Uterus (tissue), 4 donors: ENCODE results near the gene CTCF. TPM values are rescaled to one million over a fixed set of nuclear protein-coding genes. Genes with fewer than 3 reads are reported as not detected.
"Not testable (repeated sequence)": the region's sequence is repeated elsewhere in the genome, so short reads cannot be mapped to it uniquely, and the experiment has no call there.

Experiments used
- DNase-seq, 2 donors: peaks; one replicate each; pipeline ENCODE4 v3.0.0-alpha.2; 2019 to 2020
- H3K27ac ChIP-seq, 2 donors: fragments of 200-600 bp; sonication (generic); 1 replicate in 1 of 2; 2 replicates in 1 of 2; pipeline ENCODE4 v1.5.1; 2016 to 2018
- H3K27me3 ChIP-seq, 2 donors: fragments of 200-600 bp; sonication (generic); one replicate each; pipeline ENCODE4 v1.5.1; 2018 to 2019; ENCODE audit warnings: control low read depth in 1 of 2
- H3K36me3 ChIP-seq, 2 donors: fragments of 200-600 bp; sonication (generic); one replicate each; pipeline ENCODE4 v1.5.1; 2019; ENCODE audit warnings: control low read depth in 1 of 2
- H3K4me1 ChIP-seq, 2 donors: fragments of 200-600 bp; sonication (generic); one replicate each; pipeline ENCODE4 v1.5.1; 2018 to 2019; ENCODE audit warnings: control low read depth in 1 of 2
- H3K4me3 ChIP-seq, 2 donors: fragments of 200-600 bp; sonication (generic); 1 replicate in 1 of 2; 2 replicates in 1 of 2; pipeline ENCODE4 v1.5.1; 2018 to 2019; ENCODE audit warnings: mild to moderate bottlenecking in 1 of 2
- H3K9me3 ChIP-seq, 2 donors: fragments of 200-600 bp; sonication (generic); one replicate each; pipeline ENCODE4 v1.5.1; 2019; ENCODE audit warnings: control low read depth in 1 of 2
- POLR2A ChIP-seq, 2 donors: fragments of 450-650 bp; IDR thresholded peaks; one replicate each; pipeline ENCODE4 v1.6.1; 2016; ENCODE audit warnings: antibody characterized with exemption in 2 of 2, mild to moderate bottlenecking in 1 of 2, moderate library complexity in 1 of 2
- intact Hi-C: fragments of 100-400 bp; cut with DNase I; formaldehyde crosslinking; loops from one replicate; pipeline ENCODE4 v1.15.1; 2023; ENCODE audit warnings: low total_unique reads
- total RNA-seq, 4 donors: library from RNA; depleted of rRNA in 3 of 4; stranded (reverse); fragments of >200 nt in 3 of 4; gene quantifications; one replicate each; pipeline versions ENCODE4 v1.1.0 to v1.2.4, GENCODE V29; 2014 to 2023
- TF ChIP-seq, protein P1 (sequence below), 4 experiments: fragments of 200-600 bp in 2 of 4; fragments of 450-650 bp in 2 of 4; sonication (generic) in 2 of 4; IDR thresholded peaks; one replicate each; pipeline ENCODE4 v1.5.1; 2016 to 2019; ENCODE audit warnings: antibody characterized with exemption in 4 of 4, mild to moderate bottlenecking in 2 of 4, moderate library complexity in 1 of 4
- donor health status: DM: yes; HTN: yes; CAD: no.

The CTCF gene
- total RNA-seq, 4 donors from 2014 or later, result 24.8 to 54.1 (median 43.7) TPM

DNA sequence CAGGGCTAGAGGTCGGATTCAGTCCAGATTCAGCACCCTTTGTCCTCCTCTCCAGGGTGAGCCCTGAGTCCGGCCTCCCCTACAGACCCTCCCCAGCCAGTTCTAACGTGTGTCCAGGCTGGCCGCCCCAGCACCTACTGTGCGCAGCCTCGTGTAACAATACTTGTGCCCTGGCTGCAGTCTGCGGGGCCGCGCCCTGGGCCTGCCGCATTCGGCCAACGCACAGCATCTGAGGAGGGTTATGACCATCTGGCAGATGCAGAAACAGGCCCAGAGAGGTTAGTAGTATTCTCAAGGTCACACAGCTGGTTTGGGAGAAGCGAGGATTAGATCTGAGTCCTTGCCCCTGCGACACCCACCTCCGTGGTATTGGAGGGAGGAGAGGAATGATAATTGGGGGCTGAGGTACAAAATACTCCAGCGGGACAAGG, 32.7 kb upstream of the CTCF start:
- Histone ChIP-seq H3K4me1 (peaks cover 0 to 10% of the 10 kb centered on the region in 2 donors), H3K36me3 (no peaks in the 10 kb centered on the region), H3K27me3 (no peaks in the 10 kb centered on the region), H3K4me3 (peak overlapping the region; percentile 85 to 93), H3K27ac (peak overlapping the region; percentile 94 to 95), H3K9me3 (no peaks in the 10 kb centered on the region)
- TF ChIP-seq, protein P1, sequence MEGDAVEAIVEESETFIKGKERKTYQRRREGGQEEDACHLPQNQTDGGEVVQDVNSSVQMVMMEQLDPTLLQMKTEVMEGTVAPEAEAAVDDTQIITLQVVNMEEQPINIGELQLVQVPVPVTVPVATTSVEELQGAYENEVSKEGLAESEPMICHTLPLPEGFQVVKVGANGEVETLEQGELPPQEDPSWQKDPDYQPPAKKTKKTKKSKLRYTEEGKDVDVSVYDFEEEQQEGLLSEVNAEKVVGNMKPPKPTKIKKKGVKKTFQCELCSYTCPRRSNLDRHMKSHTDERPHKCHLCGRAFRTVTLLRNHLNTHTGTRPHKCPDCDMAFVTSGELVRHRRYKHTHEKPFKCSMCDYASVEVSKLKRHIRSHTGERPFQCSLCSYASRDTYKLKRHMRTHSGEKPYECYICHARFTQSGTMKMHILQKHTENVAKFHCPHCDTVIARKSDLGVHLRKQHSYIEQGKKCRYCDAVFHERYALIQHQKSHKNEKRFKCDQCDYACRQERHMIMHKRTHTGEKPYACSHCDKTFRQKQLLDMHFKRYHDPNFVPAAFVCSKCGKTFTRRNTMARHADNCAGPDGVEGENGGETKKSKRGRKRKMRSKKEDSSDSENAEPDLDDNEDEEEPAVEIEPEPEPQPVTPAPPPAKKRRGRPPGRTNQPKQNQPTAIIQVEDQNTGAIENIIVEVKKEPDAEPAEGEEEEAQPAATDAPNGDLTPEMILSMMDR (IDR thresholded peaks at IDR 0.05), result no peak
- no peak for TF ChIP-seq POLR2A (IDR thresholded peaks at IDR 0.05)
- DNase-seq, result peak in 1 of 2 donors; percentile 34
- intact Hi-C loops, result no loop called here

DNA sequence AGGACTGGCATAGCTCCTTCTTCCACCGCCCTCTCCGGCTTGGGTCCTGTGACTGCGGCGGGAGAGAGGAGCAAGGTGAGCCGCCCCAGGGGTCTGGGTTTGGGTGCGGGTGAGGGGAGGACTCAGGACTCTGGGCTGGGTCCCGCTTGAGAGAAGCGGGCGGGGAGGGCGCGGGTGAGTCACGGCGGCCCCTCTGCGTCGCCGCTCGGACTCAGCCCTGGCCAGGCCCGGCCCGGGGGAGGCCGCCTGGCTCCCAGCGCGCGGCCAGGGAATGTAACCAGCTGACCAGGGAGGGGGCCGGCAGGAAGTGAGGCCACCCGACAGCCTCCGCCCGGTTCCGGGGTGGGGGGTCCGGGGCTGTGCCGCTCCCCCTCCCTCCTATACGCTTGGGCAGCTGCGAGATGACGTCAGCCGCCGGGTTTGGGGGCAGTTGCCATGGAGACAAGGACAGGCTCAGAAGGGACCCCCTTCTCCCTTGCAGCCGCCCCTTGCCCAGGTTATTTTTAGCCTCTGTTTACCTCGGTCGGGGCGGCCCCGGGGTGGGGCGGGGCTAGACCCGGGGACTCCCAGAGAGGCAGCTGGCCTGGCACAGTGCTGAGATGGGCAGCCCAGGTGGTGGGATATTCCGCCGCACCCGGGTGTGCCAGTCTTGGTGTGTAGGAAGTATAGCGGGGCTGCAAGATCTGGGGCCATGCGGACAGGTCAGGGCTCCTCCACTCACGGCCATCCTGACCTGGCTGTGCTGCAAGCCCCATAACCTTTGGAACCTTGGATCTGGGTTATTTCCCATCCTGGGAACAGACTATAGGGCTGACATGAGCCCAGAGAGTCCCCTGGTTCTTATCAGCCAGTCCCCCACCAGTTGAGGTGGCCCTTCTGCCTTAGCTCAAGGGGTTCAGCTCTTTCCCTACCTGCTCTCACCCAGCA, 32.0 kb upstream of the CTCF start:
- peak; percentile 81 for DNase-seq
- peak; percentile 63 to 84 for TF ChIP-seq POLR2A (IDR thresholded peaks at IDR 0.05)
- TF ChIP-seq, protein P1 (IDR thresholded peaks at IDR 0.05), result no peak
- H3K4me1 ChIP-seq, result peaks cover 0 to 10% of the 10 kb centered on the region in 2 donors
- H3K9me3 ChIP-seq, result no peaks in the 10 kb centered on the region
- H3K27me3 ChIP-seq, result no peaks in the 10 kb centered on the region
- H3K4me3 ChIP-seq, result peak overlapping the region; percentile 85 to 93
- intact Hi-C loops, result no loop called here
- no peaks in the 10 kb centered on the region for H3K36me3 ChIP-seq
- peak overlapping the region; percentile 94 to 95 for H3K27ac ChIP-seq

DNA sequence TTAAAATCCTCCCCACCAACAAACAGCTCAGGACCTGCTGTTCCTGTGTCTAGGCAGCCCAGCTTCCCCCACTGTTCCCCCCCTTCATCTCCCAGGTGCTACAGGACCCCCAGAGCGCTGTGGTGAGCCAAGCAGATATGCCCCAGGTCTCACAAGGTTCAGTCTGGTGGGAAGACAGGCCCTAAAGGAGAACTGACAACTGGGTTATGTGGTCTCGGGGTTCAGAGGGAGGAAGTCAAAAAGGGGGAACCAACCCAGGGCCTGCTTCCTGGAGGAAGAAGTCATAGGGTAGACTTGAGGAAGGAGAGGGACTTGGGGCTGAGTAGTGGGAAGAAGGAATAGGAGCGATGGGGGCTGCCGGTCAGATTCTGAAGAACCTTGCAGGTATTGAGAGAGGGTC, 31.1 kb upstream of the CTCF start:
- Histone ChIP-seq H3K9me3 (no peaks in the 10 kb centered on the region), H3K4me3 (no peak overlapping the region), H3K27me3 (no peaks in the 10 kb centered on the region), H3K36me3 (no peaks in the 10 kb centered on the region), H3K4me1 (peaks cover 0 to 10% of the 10 kb centered on the region in 2 donors), H3K27ac (peak overlapping the region; percentile 94 to 95)
- no peak for TF ChIP-seq POLR2A (IDR thresholded peaks at IDR 0.05)
- TF ChIP-seq, protein P1 (IDR thresholded peaks at IDR 0.05), result no peak
- intact Hi-C loops, result no loop called here
- no peak for DNase-seq

DNA sequence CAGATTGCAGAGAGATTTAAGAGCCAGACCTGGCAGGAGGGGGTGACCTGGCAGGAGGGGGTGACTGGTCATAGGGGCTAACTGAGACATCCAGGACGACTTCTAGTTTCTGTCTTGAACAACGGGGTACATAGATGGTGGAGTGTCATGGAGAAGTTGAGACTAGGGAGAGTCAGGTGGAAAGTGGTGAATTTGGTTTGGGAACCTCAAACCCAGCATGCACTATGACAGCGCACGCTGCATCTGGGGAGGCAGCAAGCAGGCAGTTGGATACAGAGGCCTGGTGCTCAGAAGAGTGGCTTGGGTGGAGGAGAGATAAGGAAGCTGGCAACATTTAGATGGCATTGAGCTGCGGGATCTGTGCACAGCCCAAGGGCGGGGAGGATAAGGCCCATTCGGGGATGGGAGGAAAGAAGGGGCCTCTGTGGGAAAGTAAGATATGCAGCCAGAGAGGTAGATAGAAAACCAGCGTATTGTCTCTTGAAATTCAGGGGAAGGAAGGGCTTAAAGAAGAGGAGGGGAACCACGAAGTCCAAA, 29.2 kb upstream of the CTCF start:
- Histone ChIP-seq H3K4me3 (no peak overlapping the region), H3K9me3 (no peaks in the 10 kb centered on the region), H3K27ac (no peak overlapping the region), H3K4me1 (peaks cover 0 to 13% of the 10 kb centered on the region in 2 donors), H3K36me3 (no peaks in the 10 kb centered on the region), H3K27me3 (no peaks in the 10 kb centered on the region)
- TF ChIP-seq POLR2A (IDR thresholded peaks at IDR 0.05), result no peak
- TF ChIP-seq, protein P1 (IDR thresholded peaks at IDR 0.05), result no peak
- intact Hi-C loops, result no loop called here
- no peak for DNase-seq

DNA sequence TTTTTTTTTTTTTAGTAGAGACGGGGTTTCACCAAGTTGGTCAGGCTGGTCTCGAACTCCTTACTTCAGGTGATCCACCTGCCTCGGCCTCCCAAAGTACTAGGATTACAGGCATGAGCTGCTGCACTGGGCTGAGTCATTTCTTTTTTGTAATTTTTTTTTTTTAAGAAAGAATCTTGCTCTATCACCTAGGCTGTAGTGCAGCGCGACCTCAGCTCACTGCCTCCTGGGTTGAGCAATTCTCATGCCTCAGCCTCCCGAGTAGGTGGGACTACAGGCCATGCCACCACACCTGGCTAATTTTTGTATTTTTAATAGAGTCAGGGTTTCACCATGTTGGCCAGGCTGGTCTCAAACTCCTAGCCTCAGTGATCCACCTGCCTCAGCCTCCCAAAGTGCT, 28.3 kb upstream of the CTCF start:
- peaks cover 0 to 22% of the 10 kb centered on the region in 2 donors for H3K4me1 ChIP-seq
- H3K36me3 ChIP-seq, H3K27ac ChIP-seq, H3K27me3 ChIP-seq, DNase-seq, intact Hi-C loops, H3K9me3 ChIP-seq, H3K4me3 ChIP-seq: not testable (repeated sequence)
